HEK293T (cell line): ENCODE results near the gene BAIAP2.

Source experiments
- CTCF ChIA-PET: fragments of 350-600 bp; formaldehyde crosslinking; extraction: SDS; loops from one replicate; lab custom pipeline; 2021; ENCODE audit warnings: antibody characterized with exemption, inconsistent platforms; lab: Yijun Ruan, JAX
- POLR2A ChIA-PET: fragments of 350-600 bp; formaldehyde crosslinking; extraction: SDS; loops from one replicate; lab custom pipeline; 2020; ENCODE audit warnings: antibody characterized with exemption, inconsistent platforms; lab: Yijun Ruan, JAX
- DNase-seq: peaks from one replicate; pipeline ENCODE4 v3.0.0; 2012; ENCODE audit warnings: mixed read lengths; ENCODE audit errors: extremely low spot score
- ARNT ChIP-seq: fragments of 450-650 bp; IDR thresholded peaks from 2 replicates; pipeline ENCODE4 v1.6.1; 2017; ENCODE audit warnings: mild to moderate bottlenecking
- BHLHE40 ChIP-seq: fragments of 450-650 bp; IDR thresholded peaks from 2 replicates; pipeline ENCODE4 v1.6.1; 2016; ENCODE audit warnings: mild to moderate bottlenecking, moderate library complexity, borderline replicate concordance
- CTBP1 ChIP-seq: fragments of 450-650 bp; IDR thresholded peaks from 2 replicates; pipeline ENCODE4 v1.6.1; 2016; ENCODE audit warnings: borderline replicate concordance
- ELF4 ChIP-seq: fragments of 450-650 bp; IDR thresholded peaks from 2 replicates; pipeline ENCODE4 v1.6.1; 2017; ENCODE audit warnings: antibody characterized with exemption
- FOXA1 ChIP-seq: fragments of 450-650 bp; IDR thresholded peaks from 2 replicates; pipeline ENCODE4 v1.6.1; 2016; ENCODE audit warnings: mild to moderate bottlenecking
- FOXK2 ChIP-seq: fragments of 450-650 bp; IDR thresholded peaks from 2 replicates; pipeline ENCODE4 v1.6.1; 2016; ENCODE audit warnings: mild to moderate bottlenecking
- FOXM1 ChIP-seq: fragments of 450-650 bp; IDR thresholded peaks from 2 replicates; pipeline ENCODE4 v1.6.1; 2017; ENCODE audit warnings: mild to moderate bottlenecking, borderline replicate concordance
- HDGF ChIP-seq: fragments of 450-650 bp; IDR thresholded peaks from 2 replicates; pipeline ENCODE4 v1.6.1; 2017; ENCODE audit warnings: antibody characterized with exemption, borderline replicate concordance
- L3MBTL2 ChIP-seq: fragments of 450-650 bp; conservative IDR thresholded peaks from 2 replicates; pipeline ENCODE4 v1.6.1; 2016; ENCODE audit warnings: mild to moderate bottlenecking
- LEF1 ChIP-seq: fragments of 450-650 bp; IDR thresholded peaks from 2 replicates; pipeline ENCODE4 v1.6.1; 2017; ENCODE audit warnings: mild to moderate bottlenecking, borderline replicate concordance
- NFRKB ChIP-seq: fragments of 450-650 bp; IDR thresholded peaks from 2 replicates; pipeline ENCODE4 v1.6.1; 2016; ENCODE audit warnings: mild to moderate bottlenecking, moderate library complexity
- PKNOX1 ChIP-seq: fragments of 450-650 bp; IDR thresholded peaks from 2 replicates; pipeline ENCODE4 v1.6.1; 2016
- SP1 ChIP-seq: fragments of 450-650 bp; IDR thresholded peaks from 2 replicates; pipeline ENCODE4 v1.6.1; 2017
- SUZ12 ChIP-seq: fragments of 450-650 bp; IDR thresholded peaks from 2 replicates; pipeline ENCODE4 v1.6.1; 2016; ENCODE audit warnings: mild to moderate bottlenecking
- TARDBP ChIP-seq: fragments of 450-650 bp; IDR thresholded peaks from 2 replicates; pipeline ENCODE4 v1.6.1; 2016
- ZNF384 ChIP-seq: fragments of 450-650 bp; IDR thresholded peaks from 2 replicates; pipeline ENCODE4 v1.6.1; 2016

The BAIAP2 gene

GRCh38 chr17:81108220-81108619, 73.3 kb downstream of the BAIAP2 start:
- no peak for DNase-seq
- TF ChIP-seq PKNOX1: no peak
- TF ChIP-seq LEF1: no peak
- no peak for TF ChIP-seq NFRKB
- TF ChIP-seq FOXM1: no peak
- ChIA-PET POLR2A (no interaction called here), CTCF (no interaction called here)

GRCh38 chr17:81109957-81110356, 75.0 kb downstream of the BAIAP2 start:
- no peak for TF ChIP-seq ZNF384
- TF ChIP-seq FOXK2: no peak
- no peak for TF ChIP-seq PKNOX1
- TF ChIP-seq HDGF: no peak
- no peak for TF ChIP-seq NFRKB
- TF ChIP-seq L3MBTL2: no peak
- ChIA-PET CTCF (interaction anchor here (0.7 kb wide), 1 partner anchor 331 kb away, joined by 3 read pairs; no protein-coding TSS in a partner anchor), POLR2A (no interaction called here)
- DNase-seq: no peak

- ChIA-PET POLR2A (no interaction called here), CTCF (interaction anchor here (0.7 kb wide), 1 partner anchor 331 kb away, joined by 3 read pairs; no protein-coding TSS in a partner anchor)
- no peak for TF ChIP-seq ARNT
- DNase-seq: no peak
These were observed 75.6 kb downstream of the BAIAP2 start for GRCh38 chr17:81110488-81111040.

GRCh38 chr17:81111066-81111465, 76.1 kb downstream of the BAIAP2 start:
- ChIA-PET CTCF (no interaction called here), POLR2A (no interaction called here)
- no peak for TF ChIP-seq ARNT
- TF ChIP-seq HDGF: no peak
- no peak for TF ChIP-seq FOXA1
- TF ChIP-seq NFRKB: no peak
- TF ChIP-seq BHLHE40: no peak
- TF ChIP-seq FOXM1: no peak
- no peak for TF ChIP-seq L3MBTL2
- TF ChIP-seq CTBP1: no peak
- no peak for TF ChIP-seq TARDBP
- no peak for TF ChIP-seq SP1
- no peak for TF ChIP-seq ZNF384
- no peak for TF ChIP-seq PKNOX1
- no peak for DNase-seq

GRCh38 chr17:81112450-81112849, 77.5 kb downstream of the BAIAP2 start:
- ChIA-PET POLR2A (no interaction called here), CTCF (no interaction called here)
- TF ChIP-seq CTBP1: no peak
- TF ChIP-seq ELF4: no peak
- no peak for TF ChIP-seq FOXM1
- no peak for TF ChIP-seq ZNF384
- no peak for TF ChIP-seq ARNT
- no peak for TF ChIP-seq BHLHE40
- TF ChIP-seq SP1: no peak
- no peak for TF ChIP-seq FOXA1
- TF ChIP-seq PKNOX1: no peak
- TF ChIP-seq L3MBTL2: no peak
- TF ChIP-seq HDGF: no peak
- TF ChIP-seq NFRKB: no peak
- TF ChIP-seq LEF1: no peak
- DNase-seq: no peak

- ChIA-PET CTCF (interaction anchor here (0.7 kb wide), 1 partner anchor 15 kb away, joined by 3 read pairs; no protein-coding TSS in a partner anchor), POLR2A (no interaction called here)
These were observed 78.3 kb downstream of the BAIAP2 start for GRCh38 chr17:81113158-81113724.

More at GRCh38 chr17:81113158-81113724, 78.3 kb downstream of the BAIAP2 start:
- DNase-seq: no peak
- TF ChIP-seq PKNOX1 (no peak), ZNF384 (no peak), SUZ12 (no peak), ELF4 (no peak), LEF1 (no peak)
